Measurements from ENCODE around the gene MMD2. TPM values are rescaled to one million over a fixed set of nuclear protein-coding genes. Genes with fewer than 3 reads are reported as not detected.

MMD2 gene
- total and polyA plus RNA-seq, 12 donors: not detected

- H3K9me3 ChIP-seq: peaks cover 0 to 4% (median 0%) of the 10 kb centered on the region in 11 donors
- no peak overlapping the region for H3K27ac ChIP-seq
- ATAC-seq: no peak
- no peaks in the 10 kb centered on the region for H3K36me3 ChIP-seq
- 92 to 94% methylated on average over 10 of the region's 10 CpGs for WGBS, 2 donors
- H3K4me1 ChIP-seq: no peaks in the 10 kb centered on the region
- no peak overlapping the region for H3K4me3 ChIP-seq
- peaks cover 0 to 24% (median 7%) of the 10 kb centered on the region in 7 donors for H3K27me3 ChIP-seq
- intact Hi-C loops (cut with DNase I): no loop called here
- no peak for DNase-seq
- no peak for TF ChIP-seq CTCF (IDR thresholded peaks at IDR 0.05)
Observed at GRCh38 chr7:4943297-4943696, 15.7 kb downstream of the MMD2 start.

- ATAC-seq: peak in 1 of 8 donors; percentile 34
- DNase-seq: no peak
- Histone ChIP-seq H3K27me3 (peaks cover 0 to 15% (median 5%) of the 10 kb centered on the region in 7 donors), H3K4me1 (no peaks in the 10 kb centered on the region), H3K27ac (no peak overlapping the region), H3K4me3 (no peak overlapping the region), H3K9me3 (no peaks in the 10 kb centered on the region), H3K36me3 (no peaks in the 10 kb centered on the region)
- WGBS, 2 donors: 81 to 83% methylated on average over 25 to 26 of the region's 26 CpGs
- TF ChIP-seq CTCF (IDR thresholded peaks at IDR 0.05): no peak
- intact Hi-C loops (cut with DNase I): no loop called here
Observed at GRCh38 chr7:4939971-4940728, 18.8 kb downstream of the MMD2 start.

DNA sequence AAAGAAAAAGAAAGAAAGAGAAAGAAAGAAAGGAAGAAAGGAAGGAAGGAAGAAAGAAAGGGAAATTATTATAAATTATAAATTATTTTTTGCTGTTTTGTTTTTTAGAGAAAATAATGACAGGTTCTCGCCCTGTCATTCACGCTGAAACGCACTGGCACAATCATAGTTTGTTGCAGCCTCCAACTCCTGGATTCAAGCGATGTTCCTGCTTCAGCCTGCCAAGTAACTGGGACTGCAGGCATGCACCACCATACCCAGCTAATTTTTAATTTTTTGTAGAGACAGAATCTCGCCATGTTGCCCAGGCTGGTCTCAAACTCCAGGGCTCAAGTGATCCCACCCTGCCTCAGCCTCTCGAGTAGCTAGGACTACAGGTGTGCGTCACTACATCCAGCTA is 21.6 kb downstream of the MMD2 start:
- H3K9me3 ChIP-seq: no peaks in the 10 kb centered on the region
- no peaks in the 10 kb centered on the region for H3K36me3 ChIP-seq
- no peaks in the 10 kb centered on the region for H3K4me1 ChIP-seq
- 89 to 92% methylated on average over 7 of the region's 7 CpGs for WGBS, 2 donors
- DNase-seq (no peak), ATAC-seq (no peak)
- no peak overlapping the region for H3K4me3 ChIP-seq
- no peak overlapping the region for H3K27ac ChIP-seq
- H3K27me3 ChIP-seq: peaks cover 0 to 40% (median 10%) of the 10 kb centered on the region in 7 donors
- intact Hi-C loops (cut with DNase I): no loop called here
- TF ChIP-seq CTCF (IDR thresholded peaks at IDR 0.05): no peak

GRCh38 chr7:4934419-4935025 is 24.5 kb downstream of the MMD2 start:
- TF ChIP-seq CTCF (IDR thresholded peaks at IDR 0.05): no peak
- Histone ChIP-seq H3K9me3 (no peaks in the 10 kb centered on the region), H3K27ac (no peak overlapping the region), H3K27me3 (peaks cover 0 to 47% (median 24%) of the 10 kb centered on the region in 7 donors), H3K36me3 (no peaks in the 10 kb centered on the region), H3K4me1 (no peaks in the 10 kb centered on the region), H3K4me3 (no peak overlapping the region)
- no peak for DNase-seq
- no peak for ATAC-seq
- intact Hi-C loops (cut with DNase I): no loop called here
- WGBS, 2 donors: 74 to 76% methylated on average over 15 of the region's 15 CpGs

All from heart right ventricle (tissue), 16 donors.